GM19372 (cell line): ENCODE results near the gene CRKL.

Experiments
- ATAC-seq: cut with Tn5 transposase; IDR thresholded peaks from one replicate; pipeline ENCODE4 v1.9.1; 2021; ENCODE audit warnings: mild to moderate bottlenecking, low read depth, moderate library complexity; ENCODE audit not compliant: unreplicated experiment

CRKL gene

DNA sequence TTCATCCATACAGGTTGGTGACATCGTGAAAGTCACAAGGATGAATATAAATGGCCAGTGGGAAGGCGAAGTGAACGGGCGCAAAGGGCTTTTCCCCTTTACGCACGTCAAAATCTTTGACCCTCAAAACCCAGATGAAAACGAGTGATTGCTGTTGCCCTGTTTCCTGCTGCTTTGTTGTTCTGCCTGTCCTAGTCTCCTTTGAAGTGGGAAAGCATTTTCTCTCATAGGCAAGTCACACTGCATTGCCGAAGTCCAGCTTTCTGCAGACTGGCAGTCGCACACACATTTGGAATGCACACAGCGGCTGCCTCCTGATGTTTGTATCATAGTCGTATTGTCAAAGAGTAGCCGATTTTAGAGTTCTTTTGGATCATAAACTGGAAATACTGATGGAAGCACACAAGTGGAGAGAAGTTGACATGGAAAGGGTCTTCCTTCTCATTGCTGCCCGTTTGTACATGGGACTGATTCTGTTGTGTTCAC, 32.5 kb downstream of the CRKL start:
- no peak for ATAC-seq

DNA sequence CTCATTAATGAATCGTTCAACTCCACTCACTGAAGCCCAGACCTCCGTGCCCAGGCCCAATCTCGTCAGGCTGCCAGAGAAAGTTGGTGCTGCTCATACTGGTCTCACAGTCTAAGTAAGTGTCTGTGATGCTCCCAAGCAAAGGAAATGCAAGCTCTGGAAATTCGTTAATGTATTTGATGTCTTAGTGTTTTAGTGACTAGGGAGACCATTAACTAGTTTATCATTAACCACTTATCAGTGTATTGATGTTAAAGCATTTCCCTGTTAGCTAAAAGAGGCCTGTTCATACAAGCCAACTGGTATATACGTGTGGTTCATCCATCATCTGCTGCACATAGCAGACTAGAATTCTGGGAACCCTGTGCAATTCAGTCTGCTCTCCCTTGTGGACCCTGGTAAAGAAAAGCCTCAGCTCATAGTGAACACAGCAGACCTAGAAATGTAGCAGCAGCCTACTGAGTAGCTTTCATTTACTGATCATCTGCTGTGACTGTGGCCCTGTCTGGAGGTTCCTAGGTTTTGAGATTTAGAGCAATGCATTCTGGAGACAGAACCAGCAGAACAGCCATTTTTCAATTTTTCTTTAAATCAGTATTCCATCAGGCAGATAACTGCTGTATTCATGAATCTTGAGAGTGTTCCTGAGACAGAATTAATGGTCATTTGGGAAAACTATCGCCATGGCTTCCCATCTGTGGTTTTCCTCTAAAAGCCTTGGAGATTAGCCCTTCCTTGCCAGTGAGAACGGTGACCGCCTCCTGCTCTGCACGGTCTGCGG, 34.1 kb downstream of the CRKL start:
- no peak for ATAC-seq

DNA sequence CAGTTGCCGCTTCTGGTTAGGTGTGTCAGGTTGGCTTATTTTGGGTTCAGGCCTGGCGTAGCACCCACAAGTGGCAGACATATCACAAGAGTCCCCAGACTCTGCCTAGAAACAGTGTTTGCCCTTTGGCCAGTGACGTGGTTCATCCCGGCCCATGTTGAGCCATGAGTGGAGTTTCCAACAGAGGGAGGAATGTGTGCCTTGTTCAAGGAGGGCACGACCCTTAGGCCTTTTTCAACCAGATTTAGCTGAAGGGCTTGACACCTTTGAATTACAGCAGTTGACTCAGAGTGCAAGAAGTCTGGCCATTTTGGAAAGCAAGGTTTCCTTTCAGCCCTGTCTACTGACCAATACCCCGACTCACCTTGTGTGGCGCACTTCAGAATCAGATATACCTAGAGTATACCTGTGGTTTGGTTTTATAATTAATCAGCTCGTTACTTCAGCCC, 34.7 kb downstream of the CRKL start:
- ATAC-seq: no peak

DNA sequence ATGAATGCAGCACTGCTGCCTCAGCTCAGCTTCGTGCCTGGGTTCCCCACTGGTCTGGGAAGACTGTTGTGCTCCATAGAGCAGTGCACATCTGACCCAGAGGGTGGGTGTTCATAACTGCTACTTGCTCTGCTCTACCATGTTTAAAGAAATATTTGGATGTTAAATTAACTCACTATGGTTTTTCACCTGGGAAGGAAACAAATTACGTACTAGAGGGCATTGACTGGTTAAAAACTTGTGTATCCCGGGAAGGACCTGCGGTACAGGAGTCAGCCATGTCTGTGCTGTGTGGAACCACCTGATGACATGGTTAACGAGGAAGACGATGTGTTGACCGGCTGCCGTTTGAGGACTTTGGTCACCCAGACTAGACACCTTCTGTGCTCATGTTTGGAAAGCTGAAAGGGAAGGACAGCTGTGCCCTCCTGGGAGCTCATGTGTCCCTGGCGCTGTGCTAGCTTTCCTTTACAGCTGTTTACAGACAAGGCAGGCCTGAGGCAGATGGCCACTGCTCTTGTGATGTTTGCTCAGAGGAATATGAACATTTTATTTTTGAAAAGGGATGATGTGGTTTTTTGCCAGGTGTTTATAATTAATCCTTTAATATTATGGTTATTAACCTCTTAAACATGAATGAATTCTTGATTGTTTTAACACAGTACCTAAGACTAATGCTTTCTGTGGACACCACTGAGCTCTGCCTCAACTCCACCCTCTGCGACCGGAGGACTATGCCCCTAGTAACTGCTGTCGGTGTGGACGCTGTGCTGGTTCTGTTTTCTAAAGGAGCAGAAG, 35.5 kb downstream of the CRKL start:
- no peak for ATAC-seq

DNA sequence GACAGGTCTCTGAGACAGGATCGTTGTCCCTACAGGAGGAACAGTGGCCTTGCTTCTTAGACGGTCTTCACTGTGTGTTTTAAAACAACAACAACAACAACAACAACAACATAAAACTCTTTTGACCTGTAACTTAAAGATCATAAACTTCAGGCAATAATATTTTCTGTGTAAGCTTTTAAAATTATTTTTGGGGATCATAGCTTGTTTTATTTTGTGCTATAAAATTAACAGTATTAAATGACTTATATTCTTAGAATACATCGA, 36.1 kb downstream of the CRKL start:
- ATAC-seq: no peak

DNA sequence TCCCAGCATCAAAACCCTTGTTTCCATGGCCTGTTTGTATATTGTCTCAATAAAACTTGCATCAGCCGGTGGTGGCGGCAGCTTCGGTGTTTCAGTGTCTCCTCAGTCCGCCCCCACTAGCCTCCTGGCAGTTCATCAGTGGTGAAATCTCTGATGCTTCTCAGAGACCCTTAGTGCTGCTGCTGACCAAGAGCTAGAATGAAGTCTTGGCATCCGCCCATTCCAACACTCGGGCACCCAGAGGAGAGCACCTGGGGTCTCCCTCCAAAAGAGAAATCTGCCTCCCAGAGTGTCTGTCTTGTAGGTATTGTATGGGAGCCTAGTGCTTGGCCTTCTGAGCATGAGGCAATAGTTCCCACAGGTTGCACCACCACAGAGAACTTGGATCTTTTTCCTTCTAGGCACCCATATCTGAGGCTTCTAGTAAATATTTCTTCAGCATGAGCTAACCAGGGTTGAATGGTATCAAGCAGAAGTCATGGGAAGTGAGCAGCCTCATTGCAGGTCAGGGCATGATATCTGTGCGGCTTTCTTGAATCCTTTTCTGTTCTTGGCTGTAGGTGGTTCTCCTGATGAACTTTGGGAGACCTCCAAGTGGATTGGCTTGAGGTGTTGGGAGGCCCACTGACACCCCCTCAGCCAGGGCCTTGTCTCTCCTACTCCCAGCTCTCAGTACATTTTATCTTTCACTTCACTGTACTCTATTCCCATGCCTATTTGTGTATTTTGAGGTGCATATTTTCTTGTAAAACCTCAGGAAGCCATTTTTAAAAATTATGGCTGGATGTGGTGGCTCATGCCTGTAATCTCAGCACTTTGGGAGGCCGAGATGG, 36.7 kb downstream of the CRKL start:
- no peak for ATAC-seq

DNA sequence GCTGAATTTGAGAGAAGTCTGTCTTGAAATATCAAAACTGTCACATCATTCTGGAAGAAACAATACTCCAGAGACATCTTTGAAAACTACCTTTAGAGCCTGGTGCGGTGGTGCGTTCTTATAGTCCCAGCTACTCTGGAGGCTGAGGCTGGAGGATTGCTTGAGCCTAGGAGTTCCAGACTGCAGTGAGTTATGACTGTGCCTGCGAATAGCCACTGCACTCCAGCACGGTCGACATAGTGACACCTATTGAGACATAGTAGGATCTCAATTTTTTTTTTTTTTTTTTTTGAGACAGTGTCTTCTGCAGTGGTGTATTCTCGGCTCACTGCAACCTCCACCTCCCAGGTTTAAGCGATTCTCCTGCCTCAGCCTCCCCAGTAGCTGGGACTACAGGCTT, 38.3 kb downstream of the CRKL start:
- no peak for ATAC-seq

DNA sequence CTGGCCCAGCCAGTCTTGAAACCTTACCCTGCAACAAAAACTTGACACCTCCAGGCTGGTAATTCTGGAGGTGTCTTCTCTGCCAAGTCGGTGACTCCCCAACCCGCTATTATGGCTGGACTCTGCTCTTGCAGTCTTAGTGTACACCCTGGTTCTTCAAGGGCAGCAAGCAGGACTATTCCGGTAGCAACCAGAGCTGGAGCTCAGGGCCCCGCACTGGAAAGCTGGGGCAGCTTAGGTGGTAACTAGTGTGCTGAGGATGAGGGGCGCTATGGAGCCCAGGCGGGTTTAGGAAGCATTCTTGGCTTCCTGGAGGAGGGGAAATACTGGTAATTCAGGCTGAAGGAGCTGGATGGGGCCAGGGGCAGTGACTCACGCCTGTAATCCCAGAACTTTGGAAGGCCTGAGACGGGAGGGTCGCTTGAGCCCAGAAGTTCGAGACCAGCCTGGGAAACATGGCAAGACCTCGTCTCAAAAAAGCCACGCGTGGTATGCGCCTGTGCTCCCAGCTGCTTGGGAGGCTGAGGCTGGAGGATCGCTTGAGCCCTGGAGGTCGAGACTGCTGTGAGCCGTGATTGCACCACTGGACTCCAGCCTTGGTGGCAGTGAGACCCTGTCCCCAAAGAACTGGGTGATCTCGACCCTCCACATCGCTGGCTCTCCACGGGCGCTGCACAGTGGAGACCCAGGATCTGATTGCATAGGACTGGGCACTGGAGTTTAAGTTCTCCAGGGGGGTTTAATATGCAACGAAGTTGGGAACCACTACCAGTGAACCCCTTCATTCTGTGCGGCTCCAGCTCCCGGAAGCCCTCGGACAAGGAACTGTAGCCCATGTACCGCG, 39.3 kb downstream of the CRKL start:
- no peak for ATAC-seq

DNA sequence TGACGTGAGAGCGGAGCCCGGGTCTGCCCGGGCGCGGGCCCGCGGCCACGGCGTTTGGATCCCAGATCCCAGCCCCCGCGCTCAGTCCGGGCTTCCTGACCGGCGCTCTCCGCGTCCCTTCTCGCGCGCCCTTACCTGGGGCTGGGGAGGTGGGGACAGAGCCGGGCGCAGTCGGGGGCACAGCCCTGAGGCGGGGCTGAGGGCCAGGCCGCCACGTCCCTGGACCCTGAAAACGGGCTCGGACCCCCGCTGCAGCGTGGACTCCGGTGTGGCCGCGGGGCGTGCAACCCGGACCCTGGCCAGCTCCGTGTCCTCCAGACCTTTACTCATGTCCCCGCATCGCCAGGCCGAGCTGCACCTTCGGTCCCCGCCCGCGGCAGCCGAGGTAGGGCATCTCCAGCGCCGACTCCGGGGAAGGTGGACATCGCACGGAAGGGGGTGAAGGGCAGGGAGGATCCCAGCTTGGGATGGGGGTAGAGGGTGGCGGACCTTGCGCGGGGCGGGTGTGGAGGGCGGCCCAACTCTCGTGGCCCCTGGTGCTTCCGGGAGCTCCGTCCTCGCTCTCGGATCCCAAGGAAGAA, 40.0 kb downstream of the CRKL start:
- ATAC-seq: no peak

DNA sequence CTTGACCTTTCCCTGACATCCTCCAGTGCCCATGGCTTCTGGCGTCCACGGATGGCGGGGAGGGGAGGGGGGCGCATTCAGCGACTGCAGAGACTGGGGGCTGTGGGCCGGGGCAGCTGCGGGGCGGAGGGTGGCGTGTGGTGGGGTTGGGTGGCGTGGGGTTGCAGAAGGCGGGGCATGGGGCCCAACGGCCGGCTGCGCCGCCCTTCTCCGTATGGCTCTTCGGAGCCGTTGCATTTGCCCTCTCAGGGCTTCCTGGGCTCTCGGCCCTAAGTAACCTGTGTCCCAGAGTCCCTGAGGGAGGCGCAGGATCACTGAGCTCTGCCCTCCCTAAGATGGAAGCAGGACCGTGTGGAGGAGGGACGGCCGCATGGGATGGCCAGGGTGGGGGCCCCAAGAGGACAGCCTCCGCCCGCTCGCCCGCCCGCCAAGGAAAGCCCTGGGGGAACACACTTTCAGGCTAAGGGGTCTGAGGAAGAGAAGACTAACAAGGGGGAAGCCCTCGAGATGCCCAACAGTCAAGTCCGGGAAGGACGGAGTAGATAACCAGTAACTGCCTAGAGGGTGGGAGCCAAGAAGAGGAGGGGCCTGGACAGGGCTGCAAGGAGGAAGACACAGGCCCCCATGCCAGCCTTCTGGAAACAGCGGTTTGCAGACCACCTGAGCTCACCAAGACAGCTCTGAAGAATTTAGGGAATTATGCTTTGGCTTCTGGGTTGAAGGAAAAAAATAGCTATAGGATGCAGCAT, 40.6 kb downstream of the CRKL start:
- no peak for ATAC-seq

DNA sequence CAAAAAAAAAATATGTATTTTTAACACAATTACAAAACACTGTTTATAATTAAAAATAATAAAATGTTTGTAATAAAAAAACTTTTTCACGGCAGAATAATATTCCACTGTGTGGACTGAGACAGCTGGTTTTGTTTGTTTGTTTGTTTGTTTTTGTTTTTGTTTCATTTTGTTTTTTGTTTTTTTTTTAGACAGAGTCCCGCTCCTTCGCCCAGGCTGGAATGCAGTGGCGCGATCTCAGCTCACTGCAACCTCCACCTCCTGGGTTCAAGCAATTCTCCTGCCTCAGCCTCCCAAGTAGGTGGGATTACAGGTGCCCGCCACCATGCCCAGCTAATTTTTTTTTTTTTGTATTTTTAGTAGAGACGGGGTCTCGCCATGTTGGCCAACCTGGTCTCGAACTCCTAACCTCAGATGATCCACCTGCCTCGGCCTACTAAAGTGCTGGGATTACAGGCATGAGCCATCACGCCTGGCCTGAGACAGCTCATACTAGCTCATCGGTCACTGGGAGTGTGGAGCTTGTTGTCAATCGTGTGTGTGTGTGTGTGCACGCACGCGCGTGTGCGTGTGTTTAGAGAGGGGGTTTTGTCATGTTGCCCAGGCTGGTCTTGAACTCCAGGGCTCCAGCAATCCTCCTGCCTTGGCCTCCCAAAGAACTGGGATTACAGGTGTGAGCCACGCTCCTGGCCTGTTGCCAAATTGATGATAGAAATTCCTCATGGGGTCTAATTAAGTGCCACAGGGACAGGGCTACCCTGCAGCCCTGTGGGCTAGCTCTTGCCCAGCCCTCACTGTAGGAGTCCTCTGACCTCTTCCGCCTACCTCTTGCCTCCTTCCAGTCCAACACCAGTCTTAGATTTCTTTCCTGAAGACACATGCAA, 42.6 kb downstream of the CRKL start:
- no peak for ATAC-seq

DNA sequence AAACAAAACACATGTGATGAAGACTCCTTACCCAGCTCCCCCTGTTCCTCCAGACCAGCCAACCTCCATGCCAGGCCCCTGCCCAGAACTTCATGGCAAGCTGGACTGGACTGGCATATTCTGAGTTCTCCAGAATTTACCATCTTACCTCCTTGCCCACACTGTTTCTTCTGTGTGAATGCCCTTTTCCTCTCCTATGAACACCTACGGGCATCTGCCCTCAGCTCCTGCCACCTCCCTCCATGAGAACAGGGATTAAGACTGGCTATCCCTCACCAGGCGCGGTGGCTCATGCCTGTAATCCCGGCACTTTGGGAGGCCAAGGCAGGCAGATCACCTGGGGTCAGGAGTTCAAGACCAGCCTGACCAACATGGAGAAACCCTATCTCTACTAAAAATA, 43.4 kb downstream of the CRKL start:
- ATAC-seq: no peak

DNA sequence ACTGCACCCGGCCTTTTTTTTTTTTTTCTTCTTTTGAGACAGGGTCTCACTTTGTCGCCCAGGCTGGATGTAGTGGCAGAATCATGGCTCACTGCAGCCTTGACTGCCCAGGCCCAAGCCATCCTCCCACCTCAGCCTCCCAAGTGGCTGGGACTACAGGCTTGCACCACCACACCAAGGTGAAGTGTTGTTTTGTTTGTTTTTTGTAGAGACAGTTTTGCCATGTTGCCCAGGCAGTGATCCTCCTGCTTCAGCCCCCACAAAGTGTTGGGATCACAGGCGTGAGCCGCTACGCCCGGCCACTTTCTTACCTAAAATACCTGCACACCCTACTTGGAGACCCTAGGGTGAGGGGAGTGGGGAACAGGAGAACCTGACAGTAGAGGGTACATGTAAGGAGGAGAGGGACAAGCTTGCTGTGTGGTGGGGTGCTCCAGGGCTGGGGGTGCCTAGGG, 45.3 kb downstream of the CRKL start:
- no peak for ATAC-seq

DNA sequence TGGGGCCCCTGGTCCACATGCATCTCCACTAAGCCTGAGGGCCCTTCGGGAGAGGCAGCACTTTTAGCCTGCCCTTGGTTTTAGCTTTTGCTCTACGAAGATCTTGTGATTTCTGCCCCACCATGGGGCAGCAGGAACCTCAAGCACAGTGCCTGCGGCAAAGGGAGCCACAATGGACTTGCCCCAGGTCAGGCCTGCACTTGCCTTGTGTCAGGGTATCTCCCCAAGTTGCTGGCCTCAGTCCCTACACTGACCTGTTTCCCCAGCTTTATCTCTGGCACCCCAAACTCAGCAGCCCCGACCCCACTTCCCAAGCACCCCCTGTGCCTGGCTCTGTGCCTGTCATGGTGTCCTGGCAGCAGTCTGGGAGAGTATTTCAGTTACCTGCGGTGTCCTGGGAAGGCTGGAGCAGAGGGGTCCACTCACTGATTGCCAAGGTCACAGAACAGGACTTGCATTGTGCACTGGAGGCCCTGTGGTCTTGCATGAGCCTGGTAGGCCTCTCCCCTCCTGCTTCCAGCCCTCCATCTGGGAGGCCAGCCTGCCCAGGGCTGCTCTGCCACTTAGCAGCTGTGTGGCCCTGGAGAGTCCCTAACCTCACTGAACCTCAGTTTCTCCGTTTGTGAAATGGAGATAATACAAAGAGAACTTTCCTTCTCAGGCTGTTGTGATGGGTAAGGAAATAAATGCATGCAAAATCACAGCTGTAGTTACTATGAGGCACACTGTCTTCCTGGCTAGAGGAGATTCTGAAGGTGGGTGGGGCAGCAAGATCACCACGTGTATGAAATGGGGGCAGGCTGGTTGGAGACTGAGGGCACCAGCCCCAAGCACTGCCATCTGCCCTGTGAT, 46.2 kb downstream of the CRKL start:
- ATAC-seq: no peak

DNA sequence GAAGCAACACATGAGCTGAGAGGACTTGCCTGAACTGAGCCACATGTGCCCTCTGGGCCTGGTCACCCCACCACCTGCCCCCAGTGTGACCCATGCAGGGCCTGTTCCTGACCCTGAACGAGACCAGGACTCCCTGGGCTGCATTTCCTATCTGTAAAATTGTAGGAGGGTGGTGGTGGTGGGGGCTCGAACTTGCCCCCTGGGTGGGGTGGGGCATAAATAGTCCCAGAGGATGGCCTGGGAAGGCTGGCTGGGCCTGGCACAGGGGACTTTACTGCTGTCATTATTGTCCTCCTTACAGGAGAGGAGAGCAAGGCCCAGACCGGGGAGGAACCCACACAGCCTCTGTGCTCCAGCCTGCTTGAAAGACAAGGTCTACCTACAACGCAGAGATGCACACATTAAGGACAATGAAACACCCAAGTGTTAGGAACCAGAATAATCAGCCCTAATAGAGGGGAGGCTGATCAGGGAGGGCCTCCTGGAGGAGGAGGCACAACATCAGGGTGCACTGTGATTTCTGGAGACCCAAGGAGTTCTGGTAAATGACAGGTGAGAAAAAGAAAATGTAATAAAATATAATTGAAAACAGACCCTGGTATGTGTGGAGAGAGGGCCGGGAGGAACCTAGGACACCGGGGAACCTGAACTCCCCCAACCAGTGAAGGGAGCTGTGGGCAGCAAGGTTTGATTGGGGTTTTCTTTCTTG, 47.0 kb downstream of the CRKL start:
- no peak for ATAC-seq

DNA sequence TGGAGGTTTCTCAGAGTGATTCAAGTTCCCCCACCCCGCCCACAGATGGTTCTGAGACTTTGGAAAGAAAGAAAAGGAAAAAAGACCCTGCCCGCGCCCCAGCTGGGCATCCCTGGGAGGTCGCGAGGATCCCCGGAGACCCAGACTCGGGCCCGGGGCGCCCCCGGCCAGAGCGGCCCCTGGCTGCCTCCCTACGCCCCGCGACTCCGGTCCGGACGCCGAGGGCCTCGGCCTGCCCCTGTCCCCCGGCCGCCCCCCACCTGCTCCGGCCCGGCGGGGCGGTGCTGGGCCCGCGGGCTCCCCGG, 47.5 kb downstream of the CRKL start:
- no peak for ATAC-seq
